K562 (cell line): ENCODE measurements around the gene TFF2. TPM values are rescaled to one million over a fixed set of nuclear protein-coding genes. Genes with fewer than 3 reads are reported as not detected.

Experiments
- ATAC-seq: fragments of 200-7000 bp; cut with Tn5 transposase; 3 replicates; pipeline ENCODE4 v1.9.1; 2020; ENCODE audit warnings: moderate library complexity
- BruUV-seq: library from RNA; stranded (reverse); fragments of 400-500 nt; replicated peaks from 2 replicates; lab custom pipeline; 2021; lab: Mats Ljungman, UMichigan
- CTCF ChIA-PET: fragments of 300-600 bp; formaldehyde crosslinking; extraction: SDS; loops from one replicate; lab custom pipeline; 2021; ENCODE audit warnings: low intra/inter-chr PET ratio; lab: Yijun Ruan, JAX
- POLR2A ChIA-PET: fragments of 300-600, 350-650 bp; sonication (Branson Sonifier 250); formaldehyde crosslinking; extraction: SDS; loops from one replicate; lab custom pipeline; 2021; ENCODE audit warnings: antibody characterized with exemption, inconsistent platforms; lab: Yijun Ruan, JAX
- DNase-seq, 4 experiments: peaks; one replicate each; pipeline versions ENCODE4 v3.0.0 to v3.0.0-alpha.2; 2011 to 2018; ENCODE audit warnings: low spot score in 3 of 4, mixed read lengths in 3 of 4; ENCODE audit errors: extremely low read depth in 1 of 4
- FAIRE-seq: peaks from 2 replicates; lab custom pipeline; 2011; peaks lifted over from hg19 to GRCh38; lab: Jason Lieb, UNC
- H2AFZ ChIP-seq: 2 replicates; pipeline ENCODE4 v1.6.0; 2011; ENCODE audit warnings: low read depth, low read length, control low read depth, inconsistent platforms
- H3K27ac ChIP-seq: fragments of 200-600 bp; 3 replicates; pipeline ENCODE4 v1.8.0; 2011; ENCODE audit warnings: low read depth, mild to moderate bottlenecking, control low read depth, inconsistent platforms, low read length, moderate library complexity, mixed read lengths; ENCODE audit errors: extremely low read depth
- H3K27me3 ChIP-seq, 2 experiments: fragments of 300-600 bp in 1 of 2; 2 replicates in 1 of 2; 3 replicates in 1 of 2; pipeline versions ENCODE4 v1.6.0 to v1.8.0; 2011; ENCODE audit warnings: inconsistent platforms in 2 of 2, low read length in 2 of 2, mild to moderate bottlenecking in 1 of 2, mixed read lengths in 1 of 2, moderate library complexity in 1 of 2; ENCODE audit not compliant: control insufficient read depth in 2 of 2, insufficient read depth in 2 of 2
- H3K36me3 ChIP-seq: fragments of 300-600 bp; 3 replicates; pipeline ENCODE4 v1.8.0; 2011; ENCODE audit warnings: mild to moderate bottlenecking, low read length, inconsistent platforms; ENCODE audit not compliant: control insufficient read depth, insufficient read depth
- H3K4me1 ChIP-seq, 2 experiments: fragments of 200-600 bp in 1 of 2; replicated peaks in 1 of 2; 2 replicates in 1 of 2; 3 replicates in 1 of 2; pipeline versions ENCODE4 v1.5.1 to v1.8.0; 2011; ENCODE audit warnings: inconsistent platforms in 2 of 2, low read length in 2 of 2, mild to moderate bottlenecking in 1 of 2, mixed read lengths in 1 of 2, moderate library complexity in 1 of 2; ENCODE audit not compliant: control insufficient read depth in 2 of 2, insufficient read depth in 2 of 2
- H3K4me2 ChIP-seq: 2 replicates; pipeline ENCODE4 v1.6.1; 2011; ENCODE audit warnings: low read length, control low read depth, inconsistent platforms, mixed read lengths; ENCODE audit not compliant: insufficient read depth
- H3K4me3 ChIP-seq: fragments of 200-600 bp; sonication (generic), shearing (Covaris generic); 2 replicates; pipeline ENCODE4 v1.5.1; 2016; ENCODE audit warnings: control low read depth, inconsistent platforms
- H3K79me2 ChIP-seq: fragments of 200-600 bp; 3 replicates; pipeline ENCODE4 v1.8.0; 2011; ENCODE audit warnings: low read length, inconsistent platforms; ENCODE audit not compliant: control insufficient read depth, insufficient read depth
- H3K9ac ChIP-seq, 2 experiments: 2 replicates each; pipeline versions ENCODE4 v1.6.0 to v1.6.1; 2011; ENCODE audit warnings: low read depth in 2 of 2, low read length in 2 of 2, control low read depth in 1 of 2, inconsistent platforms in 1 of 2, mild to moderate bottlenecking in 1 of 2, mixed read lengths in 1 of 2; ENCODE audit not compliant: insufficient read depth in 1 of 2
- H3K9me1 ChIP-seq: one replicate; pipeline ENCODE4 v1.6.0; 2011; ENCODE audit warnings: inconsistent platforms, mild to moderate bottlenecking, low read length, moderate library complexity; ENCODE audit not compliant: control insufficient read depth, insufficient read depth
- H3K9me3 ChIP-seq: replicated peaks from 2 replicates; pipeline ENCODE4 v1.5.1; 2011; ENCODE audit warnings: low read depth, low read length, inconsistent platforms; ENCODE audit not compliant: control insufficient read depth, insufficient read depth
- H4K20me1 ChIP-seq: replicated peaks from 2 replicates; pipeline ENCODE4 v1.6.1; 2011; ENCODE audit warnings: low read length, inconsistent platforms, mixed read lengths; ENCODE audit not compliant: control insufficient read depth, insufficient read depth
- TEAD4 ChIP-seq, 2 experiments: sonication (generic) in 1 of 2; formaldehyde crosslinking in 1 of 2; IDR thresholded peaks; 2 replicates each; pipeline versions ENCODE4 v1.6.1 to v1.8.0; 2012 to 2022; ENCODE audit warnings: borderline replicate concordance in 1 of 2, inconsistent platforms in 1 of 2, low read length in 1 of 2, mild to moderate bottlenecking in 1 of 2, missing genetic modification reagents in 1 of 2
- WGBS: fragments of 100-300 bp; shearing (Covaris generic); methylation state at CpG from one replicate; pipeline ENCODE4 v1.1.6; 2016; ENCODE audit warnings: low coverage, mixed read lengths; ENCODE audit not compliant: insufficient coverage; ENCODE audit errors: missing lambda C conversion rate; 5-methylcytosine and 5-hydroxymethylcytosine counted together
- in situ Hi-C: fragments of 300-500 bp; cut with MboI; formaldehyde crosslinking; loops from 4 replicates; pipeline ENCODE4 v1.15.0; 2018; ENCODE audit warnings: inconsistent platforms, mixed read lengths
- intact Hi-C: fragments of 100-400 bp; cut with micrococcal nuclease; formaldehyde crosslinking; loops from 2 replicates; pipeline ENCODE4 v1.14.2; 2022
- polyA plus RNA-seq, 8 experiments: library from polyadenylated mRNA; depleted of rRNA in 4 of 8; stranded (reverse) in 5 of 8; unstranded in 3 of 8; fragments of >200 nt; fragmentation: Nextera tagmentation in 2 of 8; fragmentation: Illumina TruSeq in 1 of 8; extraction: Ambion mirVana in 2 of 8; extraction: Trizol in 1 of 8; gene quantifications; 2 replicates each; pipeline versions ENCODE4 v1.2.1 to v1.2.3, GENCODE V29; 2011 to 2014; ENCODE audit warnings: inconsistent platforms in 1 of 8, missing spikeins in 1 of 8
- total RNA-seq, 7 experiments: library from RNA; depleted of rRNA in 6 of 7; stranded (reverse); fragments of >200 nt in 6 of 7; fragmentation: Illumina TruSeq in 2 of 7; extraction: Trizol in 2 of 7; gene quantifications; 2 replicates each; pipeline versions ENCODE4 v1.2.1 to v1.2.3, GENCODE V29; 2011 to 2021; ENCODE audit warnings: low replicate concordance in 1 of 7
- TF ChIP-seq, protein P1 (sequence below), 2 experiments: fragments of 450-650 bp; IDR thresholded peaks; 2 replicates each; pipeline ENCODE4 v1.6.1; 2016; ENCODE audit warnings: mild to moderate bottlenecking in 2 of 2, borderline replicate concordance in 1 of 2, low read depth in 1 of 2, moderate library complexity in 1 of 2

The TFF2 gene
- total and polyA plus RNA-seq, 9 of the 15 experiments (the other 6 are each of a cell fraction or from before 2014, with no cell fraction given) = not detected

DNA sequence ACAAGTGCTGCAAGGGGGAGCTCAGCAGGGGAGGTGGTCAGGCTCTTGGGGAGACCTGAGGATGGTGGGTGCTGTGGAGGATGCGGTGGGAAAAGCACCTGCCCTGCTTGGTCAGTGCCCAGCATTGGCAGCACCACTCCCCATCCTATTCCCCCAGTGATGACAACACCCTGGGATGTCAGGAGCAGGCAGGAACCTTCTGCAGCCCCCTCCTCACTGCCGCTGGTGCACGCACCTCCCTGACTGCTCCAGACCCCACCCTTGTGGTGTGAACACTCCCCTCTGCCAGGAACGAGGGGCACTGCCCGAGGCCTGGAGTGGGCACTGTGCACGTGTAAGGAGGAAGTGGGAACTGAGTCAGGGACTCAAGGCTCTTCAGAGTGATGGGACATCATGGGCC, 32.5 kb upstream of the TFF2 start:
- H3K4me1 ChIP-seq = peaks cover 4 to 6% of the 10 kb centered on the region in 2 experiments; a peak in 3 of 5 replicates
- 4% methylated on average over 6 of the region's 6 CpGs for WGBS
- no peaks in the 10 kb centered on the region for H3K79me2 ChIP-seq
- TF ChIP-seq TEAD4 (IDR thresholded peaks at IDR 0.05; ENCODE audit: low read length) = no peak
- TF ChIP-seq TEAD4 (CRISPR knock-in tag; IDR thresholded peaks at IDR 0.05; ENCODE audit: borderline replicate concordance) = 0 out of 2 replicates have a peak, but pooled peaks have one; percentile 30
- TF ChIP-seq, protein P1, sequence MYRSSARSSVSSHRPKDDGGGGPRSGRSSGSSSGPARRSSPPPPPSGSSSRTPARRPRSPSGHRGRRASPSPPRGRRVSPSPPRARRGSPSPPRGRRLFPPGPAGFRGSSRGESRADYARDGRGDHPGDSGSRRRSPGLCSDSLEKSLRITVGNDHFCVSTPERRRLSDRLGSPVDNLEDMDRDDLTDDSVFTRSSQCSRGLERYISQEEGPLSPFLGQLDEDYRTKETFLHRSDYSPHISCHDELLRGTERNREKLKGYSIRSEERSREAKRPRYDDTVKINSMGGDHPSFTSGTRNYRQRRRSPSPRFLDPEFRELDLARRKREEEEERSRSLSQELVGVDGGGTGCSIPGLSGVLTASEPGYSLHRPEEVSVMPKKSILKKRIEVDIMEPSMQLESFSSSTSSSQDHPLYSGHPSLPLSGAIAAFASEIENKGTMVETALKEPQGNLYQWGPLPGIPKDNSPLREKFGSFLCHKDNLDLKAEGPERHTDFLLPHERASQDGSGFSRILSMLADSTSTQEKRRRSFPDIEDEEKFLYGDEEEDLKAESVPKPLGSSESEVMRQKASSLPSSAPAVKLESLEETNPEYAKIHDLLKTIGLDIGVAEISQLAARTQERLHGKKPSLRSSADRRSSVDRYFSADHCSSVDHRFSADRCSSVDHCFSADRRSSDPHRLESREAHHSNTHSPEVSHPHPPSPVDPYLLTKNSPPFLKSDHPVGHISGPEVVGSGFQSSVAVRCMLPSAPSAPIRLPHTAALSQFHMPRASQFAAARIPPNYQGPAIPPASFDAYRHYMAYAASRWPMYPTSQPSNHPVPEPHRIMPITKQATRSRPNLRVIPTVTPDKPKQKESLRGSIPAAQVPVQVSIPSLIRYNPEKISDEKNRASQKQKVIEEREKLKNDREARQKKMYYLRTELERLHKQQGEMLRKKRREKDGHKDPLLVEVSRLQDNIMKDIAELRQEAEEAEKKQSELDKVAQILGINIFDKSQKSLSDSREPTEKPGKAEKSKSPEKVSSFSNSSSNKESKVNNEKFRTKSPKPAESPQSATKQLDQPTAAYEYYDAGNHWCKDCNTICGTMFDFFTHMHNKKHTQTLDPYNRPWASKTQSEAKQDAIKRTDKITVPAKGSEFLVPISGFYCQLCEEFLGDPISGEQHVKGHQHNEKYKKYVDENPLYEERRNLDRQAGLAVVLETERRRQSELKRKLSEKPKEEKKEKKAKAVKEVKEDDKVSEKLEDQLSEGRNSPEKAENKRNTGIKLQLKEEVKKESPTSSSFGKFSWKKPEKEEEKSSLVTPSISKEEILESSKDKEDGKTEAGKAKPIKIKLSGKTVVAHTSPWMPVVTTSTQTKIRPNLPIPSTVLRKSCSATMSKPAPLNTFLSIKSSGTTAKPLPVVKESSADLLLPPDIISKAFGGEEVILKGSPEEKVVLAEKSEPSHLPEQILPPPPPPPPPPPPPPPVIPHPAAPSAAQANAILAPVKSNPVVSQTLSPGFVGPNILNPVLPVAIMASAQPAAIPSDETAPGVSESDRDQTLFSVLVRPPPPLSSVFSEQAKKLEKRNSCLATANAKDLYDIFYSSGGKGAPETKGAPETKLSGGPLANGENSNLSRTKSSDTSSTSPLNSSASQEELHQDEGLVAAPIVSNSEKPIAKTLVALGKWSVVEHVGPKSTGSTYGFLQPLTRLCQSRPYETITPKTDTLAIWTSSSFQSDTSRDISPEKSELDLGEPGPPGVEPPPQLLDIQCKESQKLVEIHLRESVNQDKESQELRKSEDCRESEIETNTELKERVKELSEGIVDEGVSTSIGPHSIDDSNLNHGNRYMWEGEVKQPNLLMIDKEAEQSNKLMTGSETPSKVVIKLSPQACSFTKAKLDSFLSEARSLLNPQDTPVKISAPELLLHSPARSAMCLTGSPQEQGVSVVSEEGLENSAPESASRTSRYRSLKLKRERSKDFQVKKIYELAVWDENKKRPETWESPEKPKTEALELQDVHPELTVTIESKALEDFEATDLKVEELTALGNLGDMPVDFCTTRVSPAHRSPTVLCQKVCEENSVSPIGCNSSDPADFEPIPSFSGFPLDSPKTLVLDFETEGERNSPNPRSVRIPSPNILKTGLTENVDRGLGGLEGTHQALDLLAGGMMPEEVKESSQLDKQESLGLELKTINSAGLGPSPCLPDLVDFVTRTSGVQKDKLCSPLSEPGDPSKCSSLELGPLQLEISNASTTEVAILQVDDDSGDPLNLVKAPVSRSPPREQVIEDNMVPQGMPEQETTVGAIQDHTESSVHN (IDR thresholded peaks at IDR 0.05; ENCODE audit: borderline replicate concordance in 1 of 2, low read depth in 1 of 2) = no peak
- H3K4me3 ChIP-seq = no peak overlapping the region
- no peaks in the 10 kb centered on the region for H3K9me3 ChIP-seq
- ATAC-seq (no peak), FAIRE-seq (no peak), DNase-seq (no peak)
- BruUV-seq = no TSS peak
- peaks cover 10 to 52% of the 10 kb centered on the region in 2 experiments; a peak in 4 of 5 replicates for H3K27me3 ChIP-seq
- no peaks in the 10 kb centered on the region for H3K9me1 ChIP-seq
- no peaks in the 10 kb centered on the region for H3K36me3 ChIP-seq
- POLR2A ChIA-PET = interaction anchor here (0.6 kb wide), 1 partner anchor 14 kb away, joined by 5 read pairs; no protein-coding TSS in a partner anchor
- intact Hi-C loops = no loop called here
- H3K4me2 ChIP-seq = no peak overlapping the region
- CTCF ChIA-PET = no interaction called here
- no peaks in the 10 kb centered on the region for H4K20me1 ChIP-seq
- in situ Hi-C loops = no loop called here
- no peak overlapping the region for H3K9ac ChIP-seq
- H3K27ac ChIP-seq = no peak overlapping the region
- no peak overlapping the region for H2AFZ ChIP-seq
